ENCODE measurements around the gene GRIN2A.

Gene GRIN2A

DNA sequence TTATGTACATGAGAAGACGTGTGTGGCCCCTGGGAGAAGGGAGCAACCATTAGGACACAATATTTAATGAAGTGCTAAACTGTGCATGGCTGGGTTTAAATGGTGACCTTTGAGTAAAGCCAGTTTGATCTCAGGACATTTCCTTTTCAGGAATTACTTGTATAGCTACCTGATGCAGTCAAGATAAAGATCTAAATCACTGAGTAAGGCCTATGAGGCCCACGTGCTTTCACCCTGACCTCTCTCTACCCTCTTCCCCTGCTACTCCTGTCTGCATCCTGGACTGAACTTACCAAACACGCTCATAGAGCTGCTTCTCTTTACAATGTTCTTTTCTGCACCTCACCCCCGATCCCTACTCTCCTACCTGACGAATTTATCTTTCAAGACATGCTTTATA is 98.9 kb downstream of the GRIN2A start:
- DNase-seq: no peak

- no peak for DNase-seq
Observed at GRCh38 chr16:10081201-10081940, 100.9 kb downstream of the GRIN2A start.

- no peak for DNase-seq
Observed at GRCh38 chr16:10080051-10080772, 102.0 kb downstream of the GRIN2A start.

- no peak for DNase-seq
Observed at GRCh38 chr16:10078541-10078949, 103.7 kb downstream of the GRIN2A start.

- DNase-seq: no peak
Observed at GRCh38 chr16:10077861-10078260, 104.4 kb downstream of the GRIN2A start.

GRCh38 chr16:10076037-10076436 is 106.2 kb downstream of the GRIN2A start:
- no peak for DNase-seq

GRCh38 chr16:10070591-10070990 is 111.6 kb downstream of the GRIN2A start:
- DNase-seq: no peak

DNA sequence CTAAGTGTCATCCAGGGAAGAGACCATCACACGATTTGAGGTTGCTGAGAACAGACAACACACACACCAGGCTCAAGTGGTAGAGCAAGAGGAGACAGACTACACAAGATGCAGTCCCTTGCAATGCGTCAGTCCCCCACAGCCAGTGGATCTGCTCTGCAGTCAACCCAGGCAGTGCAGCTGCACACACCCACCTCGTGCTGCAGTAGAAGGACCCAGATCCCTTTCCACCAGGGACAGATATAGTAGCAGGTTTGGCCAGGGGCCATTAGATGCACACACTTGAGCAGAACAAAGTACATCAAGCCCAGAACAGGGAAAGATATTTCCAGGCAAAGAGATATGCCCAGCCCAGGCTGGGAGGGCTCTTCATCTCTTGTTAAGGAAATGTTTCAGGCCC is 112.9 kb downstream of the GRIN2A start:
- no peak for DNase-seq

- DNase-seq: no peak
Observed at GRCh38 chr16:10067835-10068234, 114.4 kb downstream of the GRIN2A start.

DNA sequence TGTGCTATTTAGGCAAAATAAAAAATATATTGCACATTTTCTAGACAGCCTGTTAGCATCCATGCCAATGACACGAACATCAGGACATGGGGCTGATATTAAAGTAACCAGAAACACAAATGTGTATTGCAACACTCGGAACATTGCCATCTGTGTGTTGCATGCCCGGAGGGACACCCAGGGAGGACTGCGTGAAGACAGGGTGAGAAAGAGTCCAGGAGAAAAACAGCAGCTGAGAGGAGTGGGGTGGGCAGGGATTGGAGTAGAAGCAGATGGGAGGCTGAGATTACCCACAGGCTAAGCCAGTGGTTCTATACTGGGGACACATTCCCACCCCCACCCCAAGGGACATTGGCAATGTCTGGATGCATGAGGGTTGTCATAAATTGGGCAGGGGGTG is 114.8 kb downstream of the GRIN2A start:
- DNase-seq: no peak

DNA sequence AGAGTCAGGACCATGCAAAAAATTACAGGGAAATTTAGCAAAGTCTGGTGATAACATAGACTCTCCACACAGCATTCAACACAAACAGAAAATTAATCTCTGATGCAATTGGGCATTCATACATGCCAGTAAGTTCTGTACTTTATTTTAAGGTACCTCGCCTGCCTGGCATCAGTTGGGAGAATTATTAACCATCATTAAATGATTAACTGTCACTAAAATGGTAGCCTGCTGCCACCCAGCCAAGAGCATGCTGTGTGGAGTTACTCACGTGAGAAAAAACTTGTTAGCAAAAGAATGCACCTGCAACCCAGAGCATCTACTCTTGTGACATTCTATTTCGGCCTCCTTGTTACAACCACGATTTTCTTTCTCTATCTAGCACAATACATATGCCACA is 117.2 kb downstream of the GRIN2A start:
- no peak for DNase-seq

- DNase-seq: no peak
Observed at GRCh38 chr16:10048850-10049249, 133.4 kb downstream of the GRIN2A start.

- DNase-seq: no peak
Observed at GRCh38 chr16:10045947-10046346, 136.3 kb downstream of the GRIN2A start.

DNA sequence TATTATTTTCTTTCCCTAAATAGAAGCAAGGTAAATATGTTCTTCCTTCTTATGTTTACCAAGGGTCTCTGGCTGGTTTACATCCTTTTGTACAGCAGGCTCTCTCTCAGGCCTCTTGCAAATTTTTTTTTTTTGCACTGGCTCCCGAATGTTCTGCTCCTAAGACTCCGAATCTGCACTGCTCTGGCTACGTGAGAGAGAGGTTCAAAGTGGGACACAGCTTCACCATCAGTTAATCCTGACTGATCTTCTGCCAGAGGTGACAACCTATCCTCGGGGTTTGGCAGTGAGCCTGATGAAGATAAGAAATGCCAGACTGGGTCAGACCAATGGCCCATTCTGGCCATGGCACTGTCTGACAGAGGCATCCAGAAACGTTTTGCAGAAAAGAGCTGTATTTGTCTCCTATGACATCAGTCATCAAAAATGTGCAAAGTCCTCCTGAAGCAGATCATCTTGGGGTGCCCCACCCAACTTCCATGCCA is 136.9 kb downstream of the GRIN2A start:
- DNase-seq: no peak

DNA sequence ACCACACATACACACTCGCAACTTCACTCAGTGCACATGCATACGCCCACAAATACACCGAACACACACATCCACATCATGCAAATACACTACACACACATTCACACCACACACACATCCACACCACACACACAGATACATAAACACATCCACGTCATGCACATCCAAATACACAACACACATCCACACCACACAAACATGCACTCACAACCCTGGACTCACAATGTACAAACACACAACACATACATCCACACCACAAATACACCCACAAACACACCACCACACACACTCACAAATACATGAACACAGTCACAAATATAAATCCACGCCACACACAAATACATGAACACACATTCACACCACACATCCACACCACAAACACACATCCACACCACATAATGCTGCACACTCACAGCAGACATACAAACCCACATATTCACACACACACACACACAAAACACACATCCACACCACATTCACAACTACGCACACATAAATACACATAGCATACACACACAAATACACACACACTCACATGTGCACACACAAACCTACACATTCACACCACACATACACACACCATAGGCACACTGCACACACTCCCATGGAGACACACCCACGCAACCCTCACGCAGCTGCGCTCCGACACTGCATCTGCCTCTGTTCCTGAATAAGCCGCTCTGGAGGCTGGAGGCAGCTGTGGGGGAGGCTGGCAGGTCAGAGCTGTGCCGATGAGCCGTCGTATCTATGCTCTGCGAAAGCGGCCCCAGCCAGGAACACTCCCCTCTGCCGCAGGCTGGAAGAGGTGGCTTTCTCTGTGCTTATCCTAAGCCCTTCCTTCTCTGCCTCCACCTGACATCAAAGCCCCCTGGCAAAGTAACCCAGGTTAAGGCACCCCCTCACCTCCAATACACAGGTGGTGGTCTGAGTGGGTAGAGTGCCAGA is 141.8 kb downstream of the GRIN2A start:
- DNase-seq: no peak

DNA sequence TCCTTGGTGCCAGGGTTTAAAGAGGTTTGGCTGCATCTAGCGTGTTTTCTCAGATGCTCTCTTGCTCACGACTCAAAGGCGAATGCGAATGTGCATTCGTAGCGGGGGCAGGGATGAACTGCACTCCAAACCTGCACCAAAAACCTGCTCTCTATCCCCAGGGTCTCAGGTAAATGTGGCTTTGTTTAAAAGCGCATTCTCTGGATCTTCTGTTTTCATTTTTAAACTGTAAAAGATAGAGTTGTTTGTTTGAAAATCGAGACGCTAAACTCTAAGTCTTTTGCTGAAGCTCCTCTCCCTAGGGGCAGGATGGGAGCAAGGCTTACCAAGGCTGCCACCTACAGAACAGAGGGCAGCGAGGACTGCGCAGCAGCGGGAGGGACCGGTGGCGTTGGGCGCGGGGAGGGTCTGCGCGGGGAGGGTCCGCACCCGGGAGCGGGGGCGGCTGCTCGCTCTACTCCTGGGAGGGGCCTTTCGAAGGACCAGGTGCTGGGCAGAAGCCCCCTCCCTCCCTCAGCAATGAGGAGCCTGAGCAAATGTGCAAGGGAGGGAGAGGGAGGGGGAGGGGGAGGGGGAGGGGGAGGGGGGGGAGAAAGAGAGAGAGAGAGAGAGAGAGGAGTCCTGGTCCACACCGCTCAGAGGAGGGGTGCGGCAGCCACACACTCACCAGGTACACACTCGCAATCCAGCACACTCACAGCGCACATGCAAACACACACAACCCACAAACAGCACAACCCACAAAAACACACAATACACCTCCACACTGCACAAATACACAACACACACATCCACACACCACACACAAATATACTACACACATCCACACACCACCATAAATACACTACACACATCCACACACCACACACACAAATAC is 142.8 kb downstream of the GRIN2A start:
- DNase-seq: no peak

DNA sequence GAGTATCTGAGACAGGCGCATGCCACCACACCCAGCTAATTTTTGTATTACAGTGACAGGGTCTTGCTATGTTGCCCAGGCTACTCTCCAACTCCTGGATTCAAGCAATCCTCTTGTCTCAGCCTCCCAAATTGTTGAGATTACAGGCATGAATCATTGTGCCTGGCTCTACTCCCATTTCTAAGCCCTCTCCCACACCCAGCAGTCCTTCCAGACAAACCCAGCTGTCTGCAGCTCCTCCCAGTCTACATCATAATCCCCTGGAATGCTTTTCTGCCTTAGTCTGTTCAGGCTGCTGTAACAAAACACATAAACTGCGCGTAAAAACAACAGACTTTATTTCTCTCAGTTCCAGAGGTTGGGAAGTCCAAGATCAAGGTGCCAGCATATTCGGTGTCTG is 144.5 kb downstream of the GRIN2A start:
- DNase-seq: no peak

- no peak for DNase-seq
Observed at GRCh38 chr16:10036956-10037355, 145.3 kb downstream of the GRIN2A start.

- no peak for DNase-seq
Observed at GRCh38 chr16:10033556-10033955, 148.7 kb downstream of the GRIN2A start.

DNA sequence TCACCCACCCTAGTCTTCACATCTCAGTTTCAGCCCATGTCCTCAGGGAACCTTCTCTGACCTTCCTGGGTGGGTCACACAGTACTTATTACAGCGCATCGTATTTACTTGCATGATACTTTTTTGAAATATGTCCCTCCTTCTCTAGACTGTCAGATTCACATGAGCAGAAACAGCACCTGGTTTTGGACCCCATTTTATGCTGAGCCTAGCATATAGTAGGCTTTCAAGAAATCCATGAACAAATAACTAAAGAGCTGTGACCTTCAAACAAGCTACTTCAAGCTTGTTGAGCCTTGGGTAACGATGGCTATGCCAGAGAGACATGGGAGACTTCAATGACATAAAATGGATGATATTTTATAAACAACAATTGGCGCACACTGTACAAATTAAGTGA is 150.3 kb downstream of the GRIN2A start:
- DNase-seq: no peak

DNA sequence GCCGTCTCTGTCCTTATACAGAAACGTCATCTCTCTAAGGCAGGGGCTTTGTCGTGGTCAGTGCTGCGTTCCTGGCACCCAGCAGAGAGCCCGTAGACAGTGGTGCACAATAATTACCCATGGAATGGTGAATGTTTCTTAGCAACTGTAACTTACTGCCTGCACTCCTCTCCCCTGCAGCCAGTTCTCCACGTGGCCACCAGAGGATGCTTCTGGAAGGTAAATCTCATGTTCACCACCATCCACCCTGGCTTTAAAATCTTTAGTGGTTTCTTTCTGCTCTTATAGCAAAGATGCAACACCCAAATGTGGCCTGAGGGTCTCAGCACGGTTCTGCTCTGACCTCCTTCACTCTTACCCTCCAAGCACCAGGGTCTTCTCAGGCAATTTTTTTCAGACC is 150.8 kb downstream of the GRIN2A start:
- no peak for DNase-seq

GRCh38 chr16:10028644-10029043 is 153.6 kb downstream of the GRIN2A start:
- DNase-seq: no peak
